Esophagus muscularis mucosa (tissue), 3 donors: Measurements from ENCODE around the gene DPEP2.

ENCODE experiments used
- POLR2AphosphoS5 ChIP-seq, 2 donors: sonication (generic); formaldehyde crosslinking; IDR thresholded peaks; one replicate each; pipeline ENCODE4 v1.6.1; 2017; ENCODE audit warnings: antibody characterized with exemption in 2 of 2
- TF ChIP-seq, protein P1 (sequence below), 3 experiments: fragments of 200-600 bp in 2 of 3; fragments of 450-650 bp in 1 of 3; sonication (generic) in 2 of 3; IDR thresholded peaks; one replicate each; pipeline ENCODE4 v1.5.1; 2017 to 2019; ENCODE audit warnings: antibody characterized with exemption in 3 of 3, mild to moderate bottlenecking in 2 of 3, moderate library complexity in 1 of 3

DNA sequence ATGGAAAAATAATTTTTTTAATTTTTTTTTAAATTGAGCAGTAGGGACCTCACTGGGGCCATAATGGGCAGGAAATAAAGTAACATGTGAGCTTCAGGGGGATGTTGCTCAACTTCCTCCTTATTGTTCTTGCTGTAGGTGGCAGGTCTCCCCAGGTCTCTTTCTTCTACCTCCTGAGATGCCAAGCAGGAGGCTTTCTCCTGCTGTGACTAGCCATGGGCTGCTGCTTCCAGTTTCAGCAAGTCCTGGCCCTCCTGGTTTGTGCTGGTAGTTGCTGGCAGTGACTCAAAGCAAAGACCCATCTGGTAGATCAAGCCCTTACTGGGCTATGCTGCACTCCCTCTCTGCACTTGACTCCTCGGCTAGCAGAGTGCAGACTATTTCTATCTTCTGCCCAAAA, 14.2 kb upstream of the DPEP2 start:
- TF ChIP-seq, protein P1, sequence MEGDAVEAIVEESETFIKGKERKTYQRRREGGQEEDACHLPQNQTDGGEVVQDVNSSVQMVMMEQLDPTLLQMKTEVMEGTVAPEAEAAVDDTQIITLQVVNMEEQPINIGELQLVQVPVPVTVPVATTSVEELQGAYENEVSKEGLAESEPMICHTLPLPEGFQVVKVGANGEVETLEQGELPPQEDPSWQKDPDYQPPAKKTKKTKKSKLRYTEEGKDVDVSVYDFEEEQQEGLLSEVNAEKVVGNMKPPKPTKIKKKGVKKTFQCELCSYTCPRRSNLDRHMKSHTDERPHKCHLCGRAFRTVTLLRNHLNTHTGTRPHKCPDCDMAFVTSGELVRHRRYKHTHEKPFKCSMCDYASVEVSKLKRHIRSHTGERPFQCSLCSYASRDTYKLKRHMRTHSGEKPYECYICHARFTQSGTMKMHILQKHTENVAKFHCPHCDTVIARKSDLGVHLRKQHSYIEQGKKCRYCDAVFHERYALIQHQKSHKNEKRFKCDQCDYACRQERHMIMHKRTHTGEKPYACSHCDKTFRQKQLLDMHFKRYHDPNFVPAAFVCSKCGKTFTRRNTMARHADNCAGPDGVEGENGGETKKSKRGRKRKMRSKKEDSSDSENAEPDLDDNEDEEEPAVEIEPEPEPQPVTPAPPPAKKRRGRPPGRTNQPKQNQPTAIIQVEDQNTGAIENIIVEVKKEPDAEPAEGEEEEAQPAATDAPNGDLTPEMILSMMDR (IDR thresholded peaks at IDR 0.05): no peak
- TF ChIP-seq POLR2AphosphoS5 (IDR thresholded peaks at IDR 0.05): no peak
